Retina (tissue), 1 donor: Measurements from ENCODE around the gene PTGES2.

Experiments used
- DNase-seq: peaks from one replicate; pipeline ENCODE4 v3.0.0-alpha.2; 2016

The PTGES2 gene

DNA sequence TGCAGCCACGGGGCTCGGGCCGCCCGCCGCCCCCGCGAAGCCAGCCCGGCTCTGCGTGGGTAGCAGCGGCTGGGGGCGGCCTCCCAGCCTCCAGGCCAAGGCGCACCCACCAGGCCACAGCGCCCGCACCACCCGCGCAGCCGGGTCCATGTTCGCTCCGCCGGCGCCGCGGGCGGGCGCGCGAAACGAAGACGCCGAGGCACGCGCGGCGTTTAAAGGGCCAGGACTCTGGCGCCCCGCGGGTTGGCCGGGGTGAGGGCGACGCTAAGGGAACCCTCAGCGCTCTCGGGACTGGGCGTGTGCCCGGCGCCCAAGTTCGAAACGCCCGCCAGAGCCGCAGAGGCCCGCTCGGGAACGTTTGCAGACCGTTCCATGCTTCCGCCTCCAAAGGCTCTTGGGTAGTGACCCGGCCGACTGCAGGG lies at the start of gene PTGES2:
Gene PTGES2 (minus strand): TSS at position 162 of the 422 bp plus-strand sequence. CDS start 12 bp downstream, at position 150.
- DNase-seq: peak; percentile 95

DNA sequence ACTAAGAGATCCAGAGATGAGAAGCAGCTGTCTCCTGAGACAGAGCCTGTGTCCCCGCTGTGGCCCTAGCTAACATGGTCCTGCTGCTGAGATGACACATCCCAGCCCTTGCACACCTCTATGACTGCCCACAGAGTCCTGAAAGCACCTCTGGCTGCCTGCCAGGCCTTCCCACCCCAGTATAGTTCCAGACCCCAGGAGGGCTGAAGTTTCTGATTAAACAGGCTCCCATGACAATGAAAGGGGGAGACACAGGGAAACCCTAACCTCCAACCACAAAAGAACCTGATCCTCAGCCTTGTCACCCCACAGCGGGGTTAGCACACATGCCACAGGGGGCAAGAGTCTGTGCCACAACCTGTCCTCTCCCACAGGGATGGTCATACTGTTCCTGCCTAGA lies 48.2 kb upstream of the PTGES2 start:
- DNase-seq: no peak

DNA sequence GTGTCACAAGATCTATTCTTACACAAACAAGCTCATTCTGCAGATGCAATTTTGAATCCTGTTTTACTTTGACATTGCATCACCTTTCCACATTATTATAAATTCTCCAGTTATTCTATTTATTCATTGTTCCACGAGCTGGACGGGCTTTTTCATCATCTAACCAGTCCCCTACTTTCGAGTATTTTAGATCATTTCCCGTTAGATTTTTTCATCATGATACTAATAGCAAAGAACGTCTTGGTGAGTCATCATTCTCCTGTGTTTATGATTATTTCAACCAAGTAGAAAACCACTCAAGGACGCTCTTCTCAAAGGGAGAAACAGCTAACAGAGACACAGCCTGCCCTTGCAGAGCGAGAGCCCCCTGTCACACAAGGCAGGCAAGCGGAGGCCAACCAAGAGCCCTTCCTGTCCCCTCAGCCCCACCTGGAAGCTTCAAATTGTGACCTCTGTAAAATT lies 47.6 kb upstream of the PTGES2 start:
- no peak for DNase-seq

DNA sequence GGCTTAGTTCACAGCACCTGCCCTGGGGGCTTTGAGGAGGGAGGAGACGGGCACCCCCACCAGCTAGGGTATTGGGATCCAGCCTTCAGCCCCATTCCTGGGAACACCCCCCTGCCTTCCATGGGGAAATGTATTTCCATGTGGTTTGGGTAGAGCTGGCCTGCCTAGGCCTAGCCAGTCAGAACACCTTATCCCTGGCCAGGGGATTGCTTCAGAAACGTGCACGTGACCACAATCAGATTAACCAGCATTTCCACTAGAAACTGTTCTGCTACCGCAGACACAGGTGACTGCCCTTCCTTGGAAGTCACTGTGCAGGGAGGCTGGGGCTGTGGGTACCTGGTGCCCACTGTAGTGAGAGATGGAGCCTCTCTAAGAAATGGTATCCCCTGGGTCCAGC lies 46.5 kb upstream of the PTGES2 start:
- no peak for DNase-seq

DNA sequence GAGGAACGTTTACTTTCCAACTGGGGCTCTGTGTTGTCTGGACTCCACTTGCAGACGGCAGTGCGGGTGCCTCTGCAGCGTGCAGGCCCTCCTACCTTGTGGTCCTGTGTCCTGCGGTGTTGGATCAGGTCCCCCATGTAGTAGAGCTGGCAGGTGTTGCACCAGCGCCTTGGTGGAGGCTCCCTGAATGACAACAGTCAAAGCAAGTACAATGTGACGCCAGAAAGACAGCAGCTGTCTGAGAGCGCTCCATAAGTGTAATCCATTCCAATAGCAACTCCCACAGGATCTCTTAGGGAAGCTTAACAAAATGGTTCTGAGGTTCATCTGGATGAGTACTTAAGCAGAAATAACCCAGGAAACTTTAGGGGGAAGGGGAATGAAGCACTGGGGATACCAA lies 42.4 kb upstream of the PTGES2 start:
- DNase-seq: no peak

DNA sequence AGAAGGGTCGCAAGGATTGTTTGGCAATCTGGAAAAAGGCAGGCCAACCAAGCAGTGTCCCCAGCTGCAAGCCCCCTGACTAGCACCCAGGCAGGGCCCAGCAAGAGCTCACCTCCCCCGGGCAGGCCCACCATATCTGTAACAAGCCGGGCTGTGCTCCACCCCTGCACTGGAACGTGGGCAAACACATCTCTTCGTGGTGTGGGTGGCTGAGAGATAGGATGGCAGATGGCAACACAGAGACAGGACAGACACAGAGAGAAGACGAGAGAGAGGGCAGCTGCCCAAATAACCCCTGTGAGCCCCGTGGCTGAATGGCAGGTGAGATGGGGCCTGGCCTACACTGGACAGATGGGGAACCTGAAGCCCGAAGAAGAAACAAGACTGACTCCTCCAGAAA lies 42.0 kb upstream of the PTGES2 start:
- no peak for DNase-seq

DNA sequence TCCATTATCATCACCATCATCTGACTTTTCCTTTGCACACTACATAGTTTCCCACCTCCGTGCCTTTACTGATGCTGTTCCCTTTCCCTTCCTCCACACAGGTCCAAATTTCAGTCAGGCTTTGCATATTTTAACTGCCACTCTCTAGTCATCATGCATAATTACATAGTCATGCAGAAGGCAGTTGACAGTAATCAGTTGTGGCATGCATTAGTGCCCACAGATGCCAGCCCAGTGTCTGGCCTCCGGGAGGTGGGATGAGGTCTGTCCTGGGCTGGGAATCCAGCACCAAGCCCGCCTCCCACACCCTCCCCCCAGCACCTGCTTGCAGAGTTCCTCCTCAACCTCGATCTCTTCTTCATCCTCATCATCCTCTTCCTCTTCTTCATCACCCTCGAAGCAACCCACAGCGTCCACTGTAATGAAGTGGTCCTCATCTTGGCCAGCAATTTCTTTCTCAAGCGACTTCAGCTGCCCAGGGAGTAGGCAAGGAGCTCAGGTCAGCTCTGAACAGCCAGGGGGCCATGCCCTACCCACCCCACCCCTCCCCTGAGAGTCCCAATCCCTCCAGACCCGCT lies 41.3 kb upstream of the PTGES2 start:
- peak; percentile 48 for DNase-seq

DNA sequence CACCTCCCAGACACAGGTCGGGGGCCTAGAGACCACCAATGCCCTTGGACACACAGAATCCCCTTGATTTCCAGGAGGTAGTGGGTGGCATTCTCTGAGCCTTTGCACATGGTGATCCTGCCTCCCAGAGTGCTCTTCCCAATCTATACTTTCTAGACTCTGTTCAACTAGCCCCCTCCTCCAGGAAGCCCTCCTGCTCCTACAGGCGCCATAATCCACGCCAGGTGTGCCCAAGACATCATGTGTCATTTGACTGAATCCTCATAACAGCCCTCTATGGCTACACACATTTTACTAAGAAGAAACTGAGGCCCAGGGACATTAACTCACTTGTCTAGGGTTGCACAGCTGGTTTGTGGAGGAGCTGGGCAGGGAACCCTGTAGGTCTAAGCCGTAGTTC lies 39.7 kb upstream of the PTGES2 start:
- no peak for DNase-seq

DNA sequence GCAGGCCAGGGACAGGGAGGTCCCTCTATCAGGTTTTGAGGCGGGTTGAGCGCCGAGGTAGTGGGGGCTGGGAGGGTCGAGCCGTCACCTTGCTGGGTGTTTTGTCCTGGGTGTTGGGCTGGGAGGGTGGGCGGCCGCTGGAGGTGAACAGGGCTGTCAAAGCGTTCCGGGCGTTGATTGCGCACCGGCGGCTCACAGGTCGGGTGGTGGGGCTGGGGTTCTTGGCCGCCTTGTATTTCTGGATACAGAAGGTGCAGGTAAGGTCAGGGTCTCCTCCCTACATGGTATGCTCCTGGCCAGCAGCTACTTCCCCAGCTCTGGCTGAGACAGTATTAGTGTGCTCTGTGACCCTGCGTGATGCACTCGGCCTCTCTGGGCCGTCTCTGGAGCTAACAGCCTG lies 38.6 kb upstream of the PTGES2 start:
- DNase-seq: no peak

DNA sequence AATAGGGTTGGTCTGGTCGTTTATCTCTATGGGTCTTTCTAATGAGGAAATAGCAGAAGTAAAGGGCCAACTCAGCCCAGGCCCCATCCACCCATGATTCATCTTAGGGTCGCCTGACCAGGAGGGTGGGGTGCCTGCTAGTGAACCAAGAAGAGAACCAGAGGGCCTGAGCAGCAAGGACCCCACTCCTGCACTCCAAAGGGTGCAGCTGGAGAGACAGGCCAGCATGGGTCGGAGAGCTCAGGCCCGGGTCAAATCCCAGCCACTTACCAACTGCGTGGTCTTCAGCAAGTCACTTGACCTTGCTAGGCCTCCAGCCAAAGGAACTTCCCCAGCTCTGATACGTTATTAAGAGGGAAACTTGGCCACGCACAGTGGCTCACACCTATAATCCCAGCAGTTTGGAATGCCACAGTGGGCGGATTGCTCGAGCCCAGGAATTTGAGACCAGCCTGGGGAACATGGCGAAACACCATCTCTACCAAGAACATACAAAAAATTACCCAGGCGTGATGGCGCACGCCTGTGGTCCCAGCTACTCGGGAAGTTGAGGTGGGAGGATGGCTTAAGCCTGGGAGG lies 36.9 kb upstream of the PTGES2 start:
- no peak for DNase-seq

DNA sequence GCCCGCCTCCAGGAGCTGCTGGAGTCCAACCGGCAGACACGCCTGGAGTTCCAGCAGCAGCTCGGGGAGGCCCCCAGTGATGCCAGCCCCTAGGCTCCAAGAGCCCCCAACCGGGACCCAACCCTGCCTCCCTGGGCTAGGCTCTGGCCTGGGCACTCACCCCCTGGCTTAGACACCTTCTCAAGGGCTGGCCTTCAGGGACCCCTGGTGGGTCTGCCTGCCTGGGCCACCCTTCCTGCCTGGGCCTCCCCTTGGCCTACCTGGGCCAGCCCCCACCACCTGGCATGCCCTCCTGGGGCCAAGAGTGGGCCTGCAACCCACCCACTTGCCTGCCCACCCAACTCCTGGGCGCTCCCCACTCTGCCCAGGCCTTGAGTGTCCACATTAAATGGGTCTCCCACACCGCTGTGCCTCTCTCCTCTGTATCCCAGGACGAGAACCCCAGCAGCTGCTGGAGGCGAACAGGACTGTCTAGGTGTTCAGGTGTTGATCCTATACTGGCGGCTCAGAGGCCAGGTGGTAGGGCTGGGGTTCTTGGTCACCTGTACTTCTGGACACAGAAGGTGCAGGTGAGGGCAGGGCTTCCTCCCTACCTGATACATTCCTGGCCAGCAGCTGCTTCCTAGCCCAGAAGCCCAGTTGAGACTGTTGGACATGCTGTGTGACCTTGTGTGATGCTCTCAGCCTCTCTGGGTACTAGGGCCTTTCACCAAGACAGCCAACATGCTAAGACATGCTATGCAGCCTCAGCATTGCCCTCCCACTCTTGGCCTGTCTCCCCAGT lies 36.2 kb upstream of the PTGES2 start:
- DNase-seq: no peak

DNA sequence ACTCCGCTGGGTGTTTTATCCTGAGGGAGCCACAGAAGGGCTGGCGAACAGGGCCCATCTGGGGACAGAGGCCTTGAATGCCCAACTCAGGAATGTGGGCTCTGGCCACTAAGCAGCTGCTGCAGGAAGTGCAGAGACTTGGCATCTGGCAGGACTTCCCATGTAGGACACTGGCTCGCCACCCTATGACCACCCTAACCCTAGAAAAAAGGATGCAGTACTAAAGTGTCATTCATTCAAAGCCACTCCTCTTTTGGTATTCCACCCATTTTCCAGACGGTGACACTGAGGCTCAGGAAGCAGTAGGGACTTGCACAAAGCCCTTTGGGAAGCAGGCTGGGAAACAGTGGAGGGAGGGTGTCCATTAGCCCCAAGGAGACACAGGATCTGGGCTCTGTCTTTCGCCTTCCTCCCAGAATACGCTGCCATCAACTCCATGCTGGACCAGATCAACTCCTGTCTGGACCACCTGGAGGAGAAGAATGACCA lies 35.5 kb upstream of the PTGES2 start:
- no peak for DNase-seq

DNA sequence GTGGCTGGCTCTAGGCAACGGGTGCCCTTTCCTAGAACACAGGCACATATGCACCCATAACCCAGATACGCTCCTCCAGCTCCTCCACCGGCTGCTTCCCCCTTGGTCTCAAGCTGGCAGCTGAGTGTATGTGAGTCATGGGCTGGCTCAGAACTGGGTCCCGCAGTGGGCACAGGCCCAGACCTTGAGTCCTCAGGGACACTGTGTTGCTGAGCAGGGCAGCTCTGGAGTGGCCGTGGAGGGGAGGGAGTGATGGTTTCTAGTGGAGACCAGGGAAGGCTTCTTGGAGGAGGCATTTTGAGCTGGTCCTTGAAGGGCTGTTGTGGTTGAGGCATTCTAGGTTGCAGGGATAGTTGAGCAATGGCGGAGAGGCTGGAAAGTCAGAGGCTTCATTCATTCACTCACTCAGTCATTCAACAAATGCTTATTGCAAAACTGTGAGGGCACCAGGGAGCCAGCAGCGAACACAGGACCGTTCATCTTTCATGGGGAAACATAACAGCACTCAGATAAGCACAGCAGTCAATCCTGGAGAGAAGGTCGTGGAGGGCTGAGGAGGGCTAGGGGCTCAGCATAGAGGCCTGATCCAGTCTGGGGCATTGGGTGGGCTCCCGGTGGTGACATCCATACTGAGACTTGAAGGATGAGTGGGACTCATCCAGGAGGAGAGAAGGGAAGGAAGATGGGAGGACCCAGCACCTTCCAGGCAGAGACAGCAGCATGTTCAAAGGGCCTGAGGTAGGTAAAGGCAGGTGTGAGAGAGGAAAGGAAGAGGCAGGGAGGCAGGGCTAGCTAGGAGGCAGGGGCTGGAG lies 34.9 kb upstream of the PTGES2 start:
- DNase-seq: no peak

DNA sequence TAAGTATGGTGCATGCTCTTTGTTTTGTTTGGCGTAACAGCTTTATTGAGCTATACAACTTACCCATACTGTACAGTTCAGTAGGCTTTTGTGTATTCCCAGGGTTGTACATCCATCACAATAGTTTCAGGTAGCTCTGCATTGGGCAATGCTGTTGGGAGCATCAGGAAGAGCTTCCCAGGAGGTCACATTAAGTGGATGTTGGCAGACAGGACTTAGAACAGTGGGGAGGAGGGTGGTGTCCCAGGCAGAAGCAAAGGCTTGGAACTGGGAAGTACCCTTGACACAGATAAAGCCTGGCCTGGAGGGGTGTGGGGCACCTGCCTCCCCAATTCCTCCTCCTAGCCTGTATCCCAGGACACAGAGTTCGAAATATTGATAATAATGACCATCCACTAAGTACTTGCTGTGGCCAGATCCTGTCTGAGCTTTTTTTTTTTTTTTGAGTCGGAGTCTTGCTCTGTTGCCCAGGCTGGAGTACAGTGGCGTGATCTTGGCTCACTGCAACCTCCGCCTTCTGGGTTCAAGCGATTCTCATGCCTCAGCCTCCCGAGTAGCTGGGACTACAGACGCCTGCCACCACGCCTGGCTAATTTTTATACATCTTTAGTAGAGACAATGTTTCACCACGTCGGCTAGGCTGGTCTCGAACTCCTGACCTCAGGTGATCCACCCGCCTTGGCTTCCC lies 33.8 kb upstream of the PTGES2 start:
- DNase-seq: no peak

DNA sequence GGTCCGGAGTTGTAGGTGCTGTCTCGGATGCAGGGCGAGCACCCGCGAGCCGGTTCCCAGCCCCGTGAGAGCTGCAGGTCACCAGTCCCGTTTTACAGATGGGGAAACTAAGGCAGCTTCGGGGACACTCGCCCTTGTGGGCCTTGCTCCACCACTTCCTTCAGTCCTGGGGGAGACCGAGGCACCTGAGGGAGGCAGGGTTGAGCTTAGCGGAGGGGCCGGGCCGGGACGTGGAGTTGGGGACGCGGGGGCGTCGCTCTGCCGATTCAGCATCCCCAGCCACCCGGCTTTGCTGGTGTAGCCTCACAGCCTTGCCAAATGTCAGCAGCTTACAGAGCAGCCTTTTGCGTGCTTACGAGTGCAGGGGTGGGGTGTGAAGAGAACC lies 33.1 kb upstream of the PTGES2 start:
- DNase-seq: no peak

DNA sequence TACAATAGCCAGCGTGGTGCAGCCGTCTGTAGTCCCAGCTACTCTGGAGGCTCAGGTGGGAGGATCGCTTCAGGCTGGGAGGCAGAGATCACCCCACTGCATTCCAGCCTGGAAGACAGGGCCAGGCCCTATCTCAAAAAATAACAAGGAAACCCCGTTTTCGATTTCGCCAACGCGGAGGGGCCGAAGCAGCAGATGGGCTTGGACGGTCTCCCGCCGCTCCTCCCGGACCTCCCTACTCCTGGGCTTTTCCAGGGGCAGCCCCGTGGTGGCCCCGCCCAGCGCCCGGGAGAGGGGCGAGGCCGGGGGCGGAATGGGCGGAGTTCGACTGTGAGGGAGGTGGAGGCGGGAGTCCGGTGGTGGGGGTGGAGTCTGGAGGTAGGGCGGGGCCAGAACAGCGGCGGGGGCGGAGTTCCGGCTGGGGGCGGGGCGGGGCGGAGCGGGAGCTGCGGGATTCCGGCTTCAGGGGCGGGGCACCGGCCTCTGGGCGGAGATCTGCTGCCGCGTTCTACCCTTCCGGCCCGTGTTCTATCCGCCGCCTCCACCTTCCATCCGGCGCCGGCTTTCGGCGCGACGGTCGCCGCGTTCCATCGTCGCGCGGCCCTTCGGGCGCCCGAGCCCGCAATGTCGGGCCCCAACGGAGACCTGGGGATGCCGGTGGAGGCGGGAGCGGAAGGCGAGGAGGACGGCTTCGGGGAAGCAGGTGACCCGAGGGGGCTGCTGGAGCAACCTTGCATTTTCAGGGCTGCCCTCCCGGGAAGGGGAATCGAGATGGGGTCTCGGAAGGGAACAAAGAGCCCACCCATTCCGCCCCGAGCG lies 32.5 kb upstream of the PTGES2 start, which contains the start of gene BBLN:
Gene BBLN (plus strand): TSS at position 482 of the 819 bp plus-strand sequence. CDS start 143 bp downstream, at position 625.
- DNase-seq: peak; percentile 94

DNA sequence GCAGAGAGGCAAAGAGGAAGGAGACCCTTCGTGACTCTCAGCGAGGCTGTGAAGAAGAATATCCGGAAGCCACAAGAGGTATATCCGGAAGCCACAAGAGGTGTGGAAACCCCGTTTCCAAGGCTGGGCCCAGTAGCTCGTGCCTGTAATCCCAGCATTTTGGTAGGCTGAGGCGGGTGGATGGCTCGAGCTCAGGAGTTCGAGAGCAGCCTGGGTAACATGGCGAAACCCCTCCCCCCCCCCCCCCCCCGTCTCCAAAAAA lies 31.9 kb upstream of the PTGES2 start:
- DNase-seq: no peak

DNA sequence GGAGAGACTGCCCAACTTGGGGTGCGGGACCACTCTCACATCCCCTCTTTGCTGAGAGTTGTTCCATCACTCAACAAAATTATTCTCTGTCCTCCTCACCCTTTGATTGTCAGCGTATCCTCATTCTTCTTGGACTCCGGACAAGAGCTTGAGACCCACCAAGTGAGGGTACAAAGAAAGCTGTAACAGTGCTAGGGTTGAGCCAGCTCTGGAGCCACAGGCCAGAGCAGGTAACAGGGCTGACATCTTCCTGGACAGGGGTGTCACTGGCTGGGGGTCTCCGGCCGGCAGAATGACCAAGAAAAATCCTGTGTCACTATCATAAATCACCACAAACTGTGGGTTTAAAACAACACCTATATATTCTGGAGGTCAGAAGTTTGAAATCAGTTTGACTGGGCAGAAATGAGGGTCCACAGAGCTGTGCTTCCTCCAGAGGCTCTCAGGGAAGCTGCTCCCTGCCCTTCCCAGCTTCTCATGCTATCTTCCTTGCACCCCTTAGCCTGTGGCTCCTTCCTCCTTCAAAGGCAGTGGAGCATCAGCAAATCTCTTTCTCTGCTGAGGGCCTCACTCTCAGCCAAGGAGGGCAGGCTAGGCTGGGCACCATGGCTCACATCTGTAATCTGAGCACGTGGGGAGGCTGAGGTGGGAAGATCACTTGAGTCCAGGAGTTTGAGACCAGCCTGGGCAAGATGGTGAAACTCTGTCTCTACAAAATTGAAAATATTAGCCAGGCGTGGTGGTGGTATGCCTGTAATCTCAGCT lies 28.4 kb upstream of the PTGES2 start:
- no peak for DNase-seq

DNA sequence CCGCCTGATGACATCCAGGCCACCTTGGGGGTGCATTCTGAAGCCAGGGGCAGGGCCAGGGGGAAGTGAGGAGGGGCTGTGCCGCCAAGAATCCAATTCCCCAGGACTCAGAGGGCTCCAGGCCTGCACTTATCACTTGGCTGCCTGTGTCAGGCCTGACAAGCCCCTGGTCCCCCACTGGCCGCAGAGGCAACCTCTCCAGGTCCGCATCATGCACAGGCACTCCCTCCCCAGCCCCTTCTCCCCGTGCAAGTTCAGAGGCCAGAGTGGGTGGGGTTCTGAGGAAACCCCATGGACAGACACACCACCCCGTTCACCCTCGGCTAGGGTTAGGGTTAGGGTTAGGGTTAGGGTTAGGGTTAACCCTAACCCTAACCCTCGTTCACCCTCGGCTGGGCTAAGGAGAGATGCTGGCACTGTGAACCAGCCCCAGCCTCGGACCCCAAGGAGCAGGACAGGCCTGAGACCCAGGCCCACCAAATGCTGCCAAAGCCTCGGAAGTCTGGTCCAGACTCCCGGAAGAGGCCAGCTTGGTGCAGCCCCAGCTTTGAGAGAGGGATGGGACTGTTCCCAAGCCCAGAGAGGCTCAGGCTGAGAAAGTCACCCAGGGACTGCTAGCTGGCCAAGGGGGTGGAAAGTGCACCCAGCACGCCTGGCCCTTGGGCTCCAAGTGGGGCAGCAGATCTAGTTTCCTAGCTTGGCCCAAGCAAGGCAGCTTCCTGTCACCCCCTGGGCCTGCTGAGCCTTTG lies 26.6 kb upstream of the PTGES2 start:
- no peak for DNase-seq
